ENCODE data around the gene FEV.

Gene FEV

DNA sequence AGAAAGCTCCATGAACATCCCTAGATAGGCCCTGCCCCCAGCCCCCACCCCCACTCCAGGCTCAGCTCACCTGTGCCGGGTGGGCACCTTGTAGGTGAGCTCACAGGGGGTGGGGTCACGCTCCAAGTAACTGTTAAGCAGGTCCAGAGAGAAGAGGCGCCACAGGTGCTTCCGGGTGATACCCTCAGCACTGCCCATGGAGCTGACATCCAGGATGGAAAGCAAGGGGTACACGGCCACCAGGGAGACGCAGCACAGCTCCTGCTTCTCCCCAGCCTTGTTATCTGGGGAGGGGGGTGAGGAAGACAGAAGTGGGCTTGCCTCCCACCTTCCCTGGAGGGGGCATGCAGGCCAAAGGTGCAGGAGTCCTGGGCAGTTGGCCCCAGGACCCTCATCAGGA, 34.5 kb upstream of the FEV start:
- TF ChIP-seq, protein P1, sequence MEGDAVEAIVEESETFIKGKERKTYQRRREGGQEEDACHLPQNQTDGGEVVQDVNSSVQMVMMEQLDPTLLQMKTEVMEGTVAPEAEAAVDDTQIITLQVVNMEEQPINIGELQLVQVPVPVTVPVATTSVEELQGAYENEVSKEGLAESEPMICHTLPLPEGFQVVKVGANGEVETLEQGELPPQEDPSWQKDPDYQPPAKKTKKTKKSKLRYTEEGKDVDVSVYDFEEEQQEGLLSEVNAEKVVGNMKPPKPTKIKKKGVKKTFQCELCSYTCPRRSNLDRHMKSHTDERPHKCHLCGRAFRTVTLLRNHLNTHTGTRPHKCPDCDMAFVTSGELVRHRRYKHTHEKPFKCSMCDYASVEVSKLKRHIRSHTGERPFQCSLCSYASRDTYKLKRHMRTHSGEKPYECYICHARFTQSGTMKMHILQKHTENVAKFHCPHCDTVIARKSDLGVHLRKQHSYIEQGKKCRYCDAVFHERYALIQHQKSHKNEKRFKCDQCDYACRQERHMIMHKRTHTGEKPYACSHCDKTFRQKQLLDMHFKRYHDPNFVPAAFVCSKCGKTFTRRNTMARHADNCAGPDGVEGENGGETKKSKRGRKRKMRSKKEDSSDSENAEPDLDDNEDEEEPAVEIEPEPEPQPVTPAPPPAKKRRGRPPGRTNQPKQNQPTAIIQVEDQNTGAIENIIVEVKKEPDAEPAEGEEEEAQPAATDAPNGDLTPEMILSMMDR (IDR thresholded peaks at IDR 0.05; ENCODE audit: insufficient read depth, low read length, missing control alignments): no peak
- POLR2A ChIA-PET: no interaction called here

DNA sequence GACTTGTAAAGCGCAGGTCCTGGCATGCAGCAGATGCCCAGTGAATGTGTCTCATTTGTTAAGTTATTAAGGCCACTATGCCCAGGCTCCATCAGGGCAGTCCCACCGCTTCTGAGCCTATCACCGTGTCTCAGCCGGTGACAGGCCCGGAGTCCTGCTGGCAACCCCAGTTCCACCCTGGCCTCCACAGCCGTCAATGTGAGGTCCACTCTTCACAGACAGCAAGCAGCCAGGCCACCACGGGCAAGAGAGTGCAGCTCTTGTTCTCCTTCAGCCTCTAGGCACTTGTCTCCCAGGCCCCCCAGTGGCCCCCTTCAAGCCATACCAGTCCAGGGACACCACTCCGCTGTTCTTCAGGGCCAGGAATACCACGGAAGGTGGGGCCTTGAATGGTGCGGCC, 33.7 kb upstream of the FEV start:
- ChIA-PET POLR2A (no interaction called here), CTCF (interaction anchor here (1.2 to 4.0 kb wide), 5 partner anchors 10 to 101 kb away, joined by 3 to 41 read pairs (median 7); no protein-coding TSS in a partner anchor)
- H3K4me3 ChIP-seq (ENCODE audit: low read depth, low read length): no peak overlapping the region
- TF ChIP-seq, protein P1 (IDR thresholded peaks at IDR 0.05; ENCODE audit: insufficient read depth, low read length, missing control alignments): no peak
- no peak for DNase-seq (ENCODE audit: low read depth, low spot score)

More for the DNA sequence above, 34.5 kb upstream of the FEV start:
- no peak overlapping the region for H3K4me3 ChIP-seq (ENCODE audit: low read depth, low read length)
- CTCF ChIA-PET: interaction anchor here (0.9 to 4.0 kb wide), 5 partner anchors 9 to 135 kb away, joined by 3 to 41 read pairs (median 9); no protein-coding TSS in a partner anchor
- no peak for DNase-seq (ENCODE audit: low read depth, low spot score)

DNA sequence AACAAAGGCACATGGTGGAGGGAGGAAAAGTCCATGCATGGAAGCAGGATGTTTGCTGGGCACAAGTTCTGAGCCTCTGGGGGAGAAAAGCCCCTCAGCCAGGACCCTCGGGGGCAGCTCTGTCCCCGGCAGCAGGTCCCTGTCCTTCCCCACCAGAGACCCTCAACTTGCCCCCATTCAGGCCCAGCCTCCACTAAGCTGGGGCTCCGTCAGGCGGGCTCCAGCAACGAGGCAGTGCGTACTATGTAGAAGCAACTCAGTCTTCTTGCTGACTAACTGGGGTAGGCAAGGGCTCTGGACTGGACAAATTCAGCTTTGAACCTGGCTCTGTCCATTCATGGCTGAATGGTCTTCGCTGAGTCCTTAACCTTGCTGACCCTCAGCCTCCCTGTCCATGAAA, 33.3 kb upstream of the FEV start:
- TF ChIP-seq, protein P1 (IDR thresholded peaks at IDR 0.05; ENCODE audit: insufficient read depth, low read length, missing control alignments): no peak
- CTCF ChIA-PET: interaction anchor here (1.1 to 4.0 kb wide), 6 partner anchors 10 to 101 kb away, joined by 4 to 50 read pairs (median 8); no protein-coding TSS in a partner anchor
- POLR2A ChIA-PET: no interaction called here
- DNase-seq (ENCODE audit: low read depth, low spot score): no peak
- no peak overlapping the region for H3K4me3 ChIP-seq (ENCODE audit: low read depth, low read length)

DNA sequence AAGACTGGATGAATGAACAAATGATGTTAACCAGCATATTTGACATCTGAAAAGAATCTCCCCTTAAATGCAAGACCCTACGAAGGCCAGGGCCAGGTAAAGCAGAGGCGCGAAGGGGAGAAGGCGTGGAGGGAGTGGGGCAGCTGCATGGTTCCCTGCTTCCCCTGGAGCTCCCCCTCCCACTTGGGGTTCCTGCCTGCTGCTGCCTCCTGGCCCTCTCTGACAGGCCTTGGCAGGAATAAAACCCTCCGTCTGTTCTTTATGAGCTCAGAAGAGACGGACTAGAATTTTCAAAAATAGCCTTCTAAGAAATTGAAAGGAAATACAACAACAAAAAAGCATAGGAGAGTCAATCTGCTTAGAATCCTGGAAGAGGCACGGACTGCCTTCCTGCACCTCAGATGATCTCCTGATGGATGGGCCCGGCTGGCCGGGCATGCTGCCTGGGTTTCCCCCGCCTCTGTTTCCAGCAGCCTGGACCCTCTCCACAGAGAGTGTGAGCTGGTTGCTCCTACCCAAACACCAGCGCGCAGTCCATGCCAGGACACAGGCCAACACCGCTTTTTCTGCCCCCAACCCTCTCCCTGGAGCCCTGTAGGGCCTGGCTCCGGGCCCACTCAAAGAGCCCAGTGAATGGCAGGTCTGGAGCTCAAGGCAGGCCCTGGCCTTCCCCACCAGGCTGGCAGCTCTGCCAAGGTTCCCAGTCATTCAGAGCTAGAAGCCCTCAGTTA, 32.4 kb upstream of the FEV start:
- TF ChIP-seq, protein P1 (IDR thresholded peaks at IDR 0.05; ENCODE audit: insufficient read depth, low read length, missing control alignments): no peak
- DNase-seq (ENCODE audit: low read depth, low spot score): no peak
- ChIA-PET CTCF (interaction anchor here (1.1 to 3.3 kb wide), 5 partner anchors 11 to 41 kb away, joined by 3 to 50 read pairs (median 5); no protein-coding TSS in a partner anchor), POLR2A (no interaction called here)
- H3K4me3 ChIP-seq (ENCODE audit: low read depth, low read length): no peak overlapping the region

DNA sequence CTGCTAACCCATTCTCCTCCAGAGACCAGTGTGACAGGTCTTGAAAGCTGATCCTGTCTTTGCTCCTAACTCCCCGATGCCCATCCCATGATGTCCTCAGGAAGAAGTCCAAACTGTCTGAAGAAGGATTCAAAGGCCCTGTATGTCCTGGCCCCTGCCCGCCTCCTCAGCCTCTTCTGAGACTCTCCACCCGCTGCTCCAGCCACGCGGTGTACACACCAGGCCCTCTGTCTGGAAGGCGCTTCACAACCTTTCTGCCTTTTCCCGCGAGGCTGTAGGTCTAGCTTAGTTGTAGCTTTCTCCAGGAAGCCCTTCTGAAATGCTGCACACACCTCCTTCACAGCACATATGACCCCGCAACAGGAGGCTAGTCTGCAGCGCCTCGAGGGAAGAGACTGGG, 31.7 kb upstream of the FEV start:
- CTCF ChIA-PET: interaction anchor here (0.8 to 3.3 kb wide), 5 partner anchors 12 to 138 kb away, joined by 3 to 50 read pairs (median 7); no protein-coding TSS in a partner anchor
- POLR2A ChIA-PET: no interaction called here
- TF ChIP-seq, protein P1 (IDR thresholded peaks at IDR 0.05; ENCODE audit: insufficient read depth, low read length, missing control alignments): no peak
- no peak overlapping the region for H3K4me3 ChIP-seq (ENCODE audit: low read depth, low read length)
- no peak for DNase-seq (ENCODE audit: low read depth, low spot score)

DNA sequence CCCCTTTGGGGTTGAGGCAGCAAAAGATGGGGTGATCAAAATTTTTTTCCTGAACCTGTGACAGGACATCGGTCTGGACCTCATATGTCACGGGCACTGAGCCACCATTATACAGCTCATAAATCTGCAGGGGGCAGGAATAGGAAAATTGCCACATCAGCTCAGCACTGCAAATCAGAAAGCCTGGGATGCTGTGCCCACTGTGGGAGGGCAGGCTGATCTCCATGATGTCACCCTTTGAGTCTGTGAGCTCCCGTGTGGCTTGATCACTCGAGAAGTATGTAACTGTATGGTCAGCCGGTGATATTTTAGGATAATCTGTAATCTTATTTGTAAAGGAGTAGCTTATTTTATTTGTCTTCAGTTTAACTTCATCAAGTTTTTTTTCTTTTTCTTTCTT, 25.9 kb upstream of the FEV start:
- H3K4me3 ChIP-seq (ENCODE audit: low read depth, low read length): no peak overlapping the region
- ChIA-PET POLR2A (interaction anchor here (0.6 to 0.7 kb wide), 2 partner anchors 97 to 300 kb away, joined by 3 read pairs; no protein-coding TSS in a partner anchor), CTCF (interaction anchor here (1.0 to 13.5 kb wide), 9 partner anchors 8 to 143 kb away, joined by 3 to 118 read pairs (median 6); no protein-coding TSS in a partner anchor)
- TF ChIP-seq, protein P1 (IDR thresholded peaks at IDR 0.05; ENCODE audit: insufficient read depth, low read length, missing control alignments): no peak
- no peak for DNase-seq (ENCODE audit: low read depth, low spot score)

All from AG04449 (cell line).